Dedifferentiated amniotic fluid mesenchymal stem cell (primary cell): ENCODE results near the gene UNC13B.

Source experiments
- DNase-seq: peaks from one replicate; pipeline ENCODE4 v3.0.0-alpha.2; 2016; ENCODE audit errors: extremely low spot score

UNC13B gene

DNA sequence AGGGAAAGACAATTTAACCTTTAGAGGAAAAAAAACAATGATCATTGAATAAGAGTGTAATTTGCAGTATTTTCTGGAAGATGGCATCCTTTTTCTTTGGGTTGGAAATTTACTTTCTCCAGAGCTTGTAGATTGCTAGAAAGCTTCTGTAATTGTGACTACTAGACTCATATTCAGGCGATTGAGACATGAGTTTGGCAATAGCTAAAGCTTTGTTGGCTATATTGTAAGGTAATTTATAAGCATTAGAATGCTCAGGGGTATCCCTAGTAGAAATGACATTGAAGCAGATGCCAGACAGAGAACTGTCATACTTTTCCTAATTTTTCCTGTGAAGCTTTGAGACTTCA lies 115.3 kb downstream of the UNC13B start:
- no peak for DNase-seq

DNA sequence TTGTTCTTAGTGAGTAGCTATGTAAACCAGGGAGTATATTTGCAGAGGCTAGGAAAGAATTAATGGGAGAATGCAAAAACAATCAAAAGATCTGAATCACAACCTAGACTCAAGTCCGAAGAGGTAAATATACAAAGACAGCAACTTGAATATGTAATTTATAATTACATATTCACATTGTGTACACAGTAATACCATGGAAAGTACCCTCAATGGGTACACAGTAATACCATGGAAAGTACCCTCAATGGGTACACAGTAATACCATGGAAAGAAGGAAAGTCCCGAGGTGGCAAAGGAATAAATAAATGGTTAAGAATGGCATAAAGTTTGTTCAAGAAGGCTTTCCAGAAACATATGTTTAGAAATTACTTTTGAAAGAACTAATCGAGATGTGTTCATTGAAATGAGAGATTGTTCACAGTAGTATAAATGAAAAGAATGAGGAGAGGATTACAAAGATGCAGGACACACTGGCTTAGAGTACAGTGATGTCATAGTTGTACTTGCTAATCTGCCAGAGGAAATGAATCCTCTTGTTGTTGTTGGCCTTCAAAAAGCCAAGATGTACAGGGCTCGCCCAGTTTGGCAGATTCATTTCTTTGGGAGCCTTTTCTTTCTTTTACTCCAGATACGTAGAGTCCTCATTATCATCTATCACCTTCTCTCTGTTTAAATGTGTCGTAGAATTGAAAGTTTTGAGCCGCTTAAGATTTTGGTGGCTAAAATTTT lies 116.0 kb downstream of the UNC13B start:
- DNase-seq = peak; percentile 46

DNA sequence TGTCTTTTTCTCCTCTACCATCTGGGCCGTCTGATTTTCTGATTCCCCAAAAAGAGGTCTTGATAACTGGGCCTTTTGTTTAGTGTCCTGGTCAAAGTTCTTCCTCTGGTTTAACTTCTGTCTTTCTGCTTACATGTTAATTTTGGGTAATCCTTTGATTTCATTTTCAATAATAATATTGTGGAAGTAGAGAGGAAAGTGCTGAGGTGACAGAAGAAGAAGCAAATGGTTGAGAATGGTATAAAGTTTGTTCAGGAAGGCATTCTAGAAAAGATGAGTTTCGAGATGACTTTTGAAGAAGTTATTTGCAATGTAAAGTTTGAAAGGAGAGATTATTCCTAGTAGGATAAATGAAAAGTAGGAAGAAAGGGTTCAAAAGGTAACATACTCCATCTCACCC lies 118.1 kb downstream of the UNC13B start:
- no peak for DNase-seq

- no peak for DNase-seq
Observed at GRCh38 chr9:35280399-35280798, 118.6 kb downstream of the UNC13B start.

DNA sequence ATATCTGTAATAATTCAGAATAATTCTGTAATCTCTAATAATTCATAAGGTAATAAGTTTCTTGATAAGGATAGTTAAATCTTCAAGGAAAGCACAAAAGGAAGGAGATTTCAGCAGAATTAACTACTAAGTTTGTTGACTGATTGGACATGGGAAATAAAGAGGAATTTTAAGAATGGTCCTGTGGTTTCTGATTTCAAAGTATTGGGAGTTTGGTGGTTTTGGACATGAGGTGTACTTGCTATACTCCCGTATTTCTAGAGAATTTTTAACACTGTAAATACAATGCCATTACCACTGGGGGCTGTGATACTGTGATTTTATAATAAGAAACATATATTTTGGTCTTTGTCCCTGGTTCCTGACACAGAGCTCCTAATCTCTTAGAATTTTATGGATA lies 123.9 kb downstream of the UNC13B start:
- DNase-seq = no peak

- no peak for DNase-seq
Observed at GRCh38 chr9:35286381-35286780, 124.6 kb downstream of the UNC13B start.

- no peak for DNase-seq
Observed at GRCh38 chr9:35287987-35288632, 126.3 kb downstream of the UNC13B start.

- no peak for DNase-seq
Observed at GRCh38 chr9:35288778-35289177, 127.0 kb downstream of the UNC13B start.

DNA sequence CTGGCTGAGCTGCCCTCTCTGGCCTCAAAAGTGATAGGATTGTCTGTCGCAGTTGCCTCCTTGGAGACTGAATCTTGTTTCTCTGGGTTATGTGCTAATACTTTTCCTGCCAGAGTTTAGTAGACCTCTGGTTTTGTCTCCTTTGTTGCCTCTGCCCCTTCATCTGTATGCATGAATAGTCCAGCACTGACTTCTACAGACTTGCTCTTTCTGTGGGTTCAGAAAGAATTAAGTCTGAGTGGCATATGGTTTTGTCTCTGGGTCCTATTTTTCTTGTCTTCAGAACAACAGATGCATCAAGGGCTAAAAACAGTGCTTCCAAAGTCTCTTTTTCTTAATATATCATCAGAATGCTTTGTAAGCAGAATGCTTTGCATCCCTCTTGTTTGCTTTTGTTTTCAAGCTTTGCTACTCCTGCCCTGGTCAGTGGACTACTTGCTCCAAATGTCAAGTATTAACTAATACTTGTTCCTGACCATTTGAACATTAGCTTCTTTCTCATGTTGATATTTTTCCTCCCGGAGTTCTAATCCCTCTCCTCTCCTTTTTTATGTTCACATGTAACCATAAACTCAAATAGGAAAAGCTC lies 131.7 kb downstream of the UNC13B start:
- no peak for DNase-seq

GRCh38 chr9:35294066-35294465 lies 132.3 kb downstream of the UNC13B start:
- no peak for DNase-seq

GRCh38 chr9:35294556-35294955 lies 132.7 kb downstream of the UNC13B start:
- DNase-seq = no peak

DNA sequence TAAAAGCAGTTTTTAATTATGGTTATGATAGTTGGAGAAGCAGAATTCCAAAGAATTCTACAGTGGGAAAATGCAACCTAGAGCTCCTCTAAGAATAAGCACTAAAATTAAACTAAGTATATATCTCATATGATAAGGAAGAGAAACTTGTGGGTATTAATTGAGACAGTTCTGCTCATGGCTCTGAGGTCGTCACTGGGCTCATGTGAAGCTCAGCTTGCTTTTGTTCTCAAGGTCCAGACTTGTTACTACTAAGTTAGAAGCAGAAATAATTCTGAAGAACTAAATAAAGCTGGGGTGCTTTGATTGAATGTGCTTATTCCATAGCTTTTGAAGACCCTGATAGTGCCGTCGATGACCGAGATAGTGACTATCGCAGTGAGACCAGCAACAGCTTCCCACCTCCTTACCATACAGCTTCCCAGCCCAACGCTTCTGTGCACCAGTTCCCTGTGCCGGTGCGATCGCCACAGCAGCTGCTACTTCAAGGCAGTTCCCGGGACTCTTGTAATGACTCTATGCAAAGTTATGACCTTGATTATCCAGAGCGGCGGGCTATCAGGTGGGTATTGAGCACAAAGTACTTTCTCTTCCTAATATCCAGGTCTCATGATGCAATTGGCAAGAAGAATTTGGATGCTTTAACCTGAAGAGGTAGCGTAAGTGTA lies 133.7 kb downstream of the UNC13B start:
- no peak for DNase-seq

DNA sequence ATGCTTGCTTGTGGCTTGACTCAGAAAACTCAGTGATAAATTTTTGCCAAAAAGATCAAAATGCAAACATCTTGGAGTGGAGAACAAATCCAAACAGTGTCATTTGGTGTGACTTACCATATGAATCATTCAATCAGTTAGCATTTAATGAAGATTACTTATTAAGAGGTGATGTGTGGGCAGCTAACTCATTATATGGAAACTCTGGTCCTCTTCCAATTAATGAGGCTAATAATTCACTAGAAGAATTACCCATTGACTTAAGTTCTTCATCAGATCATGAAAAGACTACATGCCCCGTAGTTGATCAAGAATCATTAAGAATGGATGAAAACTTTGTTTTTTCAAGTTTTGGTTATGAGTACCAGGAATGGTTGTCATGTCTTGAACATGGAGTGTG lies 141.8 kb downstream of the UNC13B start:
- DNase-seq = no peak

DNA sequence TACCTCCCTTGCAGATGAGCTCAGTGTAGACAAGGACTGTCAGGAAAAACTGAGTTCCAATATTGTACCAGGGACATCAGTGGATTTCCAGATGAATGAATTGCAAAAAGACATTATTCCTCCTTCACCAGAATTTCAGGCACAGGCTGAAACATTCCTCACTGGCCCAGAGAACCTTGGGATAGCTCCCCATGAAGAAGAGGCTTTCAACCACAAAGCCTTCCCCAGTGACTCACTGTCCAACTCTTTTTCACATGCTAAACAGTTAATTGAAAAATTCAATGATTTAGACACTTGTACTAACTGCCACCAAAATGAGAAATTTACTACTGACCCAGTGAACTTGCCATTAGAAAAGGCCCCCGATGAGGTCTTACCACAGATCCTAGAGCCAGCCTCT lies 144.5 kb downstream of the UNC13B start:
- no peak for DNase-seq

GRCh38 chr9:35308316-35308715 lies 146.5 kb downstream of the UNC13B start:
- no peak for DNase-seq

DNA sequence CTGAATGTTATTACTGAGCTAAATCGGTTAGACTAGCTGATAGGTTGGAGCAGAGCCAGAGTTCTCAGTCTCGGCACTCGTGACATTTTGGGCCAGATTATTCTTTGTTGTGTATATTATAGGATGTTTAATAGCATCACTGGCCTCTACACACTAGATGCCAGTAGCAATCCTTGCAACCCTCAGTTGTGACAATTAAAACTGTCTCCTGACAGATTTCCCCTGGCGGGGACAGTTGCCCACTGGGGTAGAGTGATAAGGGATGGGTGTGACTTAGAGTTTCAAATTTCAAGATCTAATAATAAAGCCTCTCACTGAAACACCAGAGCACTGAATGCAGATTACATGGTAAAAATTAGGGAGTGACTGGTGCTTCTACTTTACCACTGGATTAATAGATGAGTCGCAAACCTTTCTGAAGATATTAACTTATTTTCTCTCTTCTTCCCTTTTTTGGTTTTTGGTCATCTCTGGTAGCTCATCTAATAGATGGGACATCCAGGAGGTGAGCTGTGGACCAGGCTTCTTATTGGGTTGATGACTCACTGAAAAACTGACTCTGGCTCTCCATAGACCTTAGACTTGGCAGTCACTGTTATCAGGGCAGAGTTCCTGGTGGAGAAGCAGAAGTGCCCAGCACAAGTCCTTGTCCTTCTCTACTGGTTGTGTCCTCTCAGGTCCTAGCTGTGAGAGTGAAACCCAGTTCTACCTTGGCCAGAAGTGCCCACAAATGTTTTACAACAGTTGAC lies 150.3 kb downstream of the UNC13B start:
- DNase-seq = no peak

DNA sequence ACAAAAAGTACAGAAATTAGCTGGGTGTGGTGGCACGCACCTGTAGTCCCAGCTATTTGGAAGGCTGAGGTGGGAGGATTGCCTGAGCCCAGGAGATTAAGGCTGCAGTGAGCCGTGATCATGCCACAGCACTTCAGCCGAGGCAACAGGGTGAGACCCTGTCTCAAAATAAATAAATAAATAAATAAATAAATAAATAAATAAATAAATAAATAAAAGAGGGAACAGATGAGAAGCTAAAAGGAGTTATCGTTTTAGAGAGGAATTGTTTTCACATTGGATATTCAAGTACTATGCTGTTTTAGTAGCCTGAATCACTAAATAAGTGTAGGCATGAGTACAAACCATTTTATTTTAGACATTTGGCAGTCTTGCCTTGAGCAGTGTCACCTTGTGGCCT lies 151.7 kb downstream of the UNC13B start:
- no peak for DNase-seq

DNA sequence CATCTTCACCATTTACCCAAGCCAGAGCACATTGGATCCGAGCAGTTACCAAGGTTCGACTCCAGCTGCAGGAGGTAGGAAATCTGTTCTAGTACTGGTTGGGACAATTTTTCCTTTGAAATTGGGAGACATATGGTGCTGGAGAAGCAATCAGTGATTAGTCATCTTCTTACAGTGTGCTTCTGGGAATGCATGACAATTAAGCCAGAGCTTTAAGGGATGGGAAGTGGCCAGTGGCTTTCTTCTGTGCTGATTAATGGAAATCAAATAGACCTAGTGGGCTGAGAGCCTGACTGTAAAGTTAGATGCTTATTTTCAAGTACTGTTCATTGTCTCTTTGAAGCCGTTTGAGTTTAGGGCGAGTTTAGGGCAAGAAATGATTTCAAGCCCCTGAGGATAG lies 152.1 kb downstream of the UNC13B start:
- DNase-seq = no peak

- DNase-seq = no peak
Observed at GRCh38 chr9:35318741-35319140, 156.9 kb downstream of the UNC13B start.

DNA sequence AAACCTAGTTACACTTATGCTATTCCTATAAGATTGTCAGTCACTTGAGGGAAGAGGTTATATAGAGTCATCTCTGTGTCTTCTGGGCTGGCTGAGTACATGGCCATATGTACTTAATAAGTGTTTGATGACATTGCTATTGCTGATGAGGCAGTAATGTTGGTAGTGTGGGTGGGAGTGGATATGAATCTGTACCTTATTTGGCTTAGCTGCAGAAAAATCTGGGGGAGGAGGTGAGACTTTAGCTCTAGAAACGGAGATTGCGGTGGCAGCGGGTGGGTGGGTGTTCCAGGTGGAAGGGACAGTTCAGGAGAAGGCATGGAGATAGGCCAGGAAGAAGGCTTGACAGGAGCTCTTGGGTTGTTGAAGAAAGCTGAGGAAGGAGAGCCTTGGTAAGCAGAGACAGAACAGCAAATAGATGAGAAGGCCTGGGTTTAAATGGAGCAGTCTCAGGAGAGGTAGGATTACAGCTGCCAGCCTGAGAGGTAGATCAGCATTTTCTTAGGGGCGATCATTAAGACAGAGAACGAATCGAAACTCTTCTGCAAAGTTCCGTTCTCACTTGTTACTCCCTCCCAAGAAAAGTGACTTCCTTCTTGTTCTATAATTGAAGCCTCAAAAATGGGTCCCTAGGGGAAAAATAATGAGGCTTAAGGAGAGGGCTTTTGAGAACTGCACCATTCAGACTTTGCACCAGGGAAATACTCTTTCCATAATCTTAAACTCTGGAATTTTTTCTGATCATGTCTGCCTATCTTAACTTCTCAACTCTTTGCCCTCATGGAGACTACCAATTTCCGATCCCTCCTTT lies 160.5 kb downstream of the UNC13B start:
- no peak for DNase-seq

DNA sequence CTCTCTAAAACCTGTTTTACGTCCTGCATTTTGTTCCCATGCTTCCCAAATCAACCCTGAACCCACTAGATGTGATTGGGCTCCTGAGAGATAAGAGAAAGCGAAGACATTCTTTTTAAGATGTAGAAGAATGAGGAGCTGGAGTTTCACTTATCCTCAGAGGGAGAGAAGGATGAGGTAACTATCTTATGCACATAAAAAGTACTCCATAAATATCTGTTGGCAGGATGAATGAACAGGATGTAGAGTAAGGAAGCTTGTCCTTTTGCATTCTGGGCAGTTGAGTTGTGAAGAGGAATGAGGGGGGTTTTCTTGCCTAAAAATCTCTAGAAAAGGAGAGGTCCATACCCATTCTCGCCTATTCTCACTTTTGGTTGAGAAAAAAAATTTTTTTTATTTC lies 163.2 kb downstream of the UNC13B start:
- DNase-seq = no peak
